RKO (cell line): ENCODE results near the gene PRKAR2B.
"Not testable (repeated sequence)": the region's sequence is repeated elsewhere in the genome, so short reads cannot be mapped to it uniquely, and the experiment has no call there.

Experiments
- DNase-seq: peaks from one replicate; pipeline ENCODE4 v3.0.0-alpha.2; 2016; ENCODE audit warnings: low spot score

PRKAR2B gene

GRCh38 chr7:107027208-107027607 is 17.3 kb upstream of the PRKAR2B start:
- no peak for DNase-seq

- no peak for DNase-seq
These were observed 15.3 kb upstream of the PRKAR2B start for GRCh38 chr7:107029061-107029763.

- DNase-seq: no peak
These were observed 14.7 kb upstream of the PRKAR2B start for GRCh38 chr7:107029764-107030286.

GRCh38 chr7:107032050-107032449 is 12.5 kb upstream of the PRKAR2B start:
- no peak for DNase-seq

GRCh38 chr7:107032720-107033438 is 11.6 kb upstream of the PRKAR2B start:
- DNase-seq: no peak

- DNase-seq: no peak
These were observed 10.0 kb upstream of the PRKAR2B start for GRCh38 chr7:107034553-107034952.

GRCh38 chr7:107035446-107035845 is 9.1 kb upstream of the PRKAR2B start:
- peak; percentile 79 for DNase-seq

- DNase-seq: no peak
These were observed 8.0 kb upstream of the PRKAR2B start for GRCh38 chr7:107036535-107036934.

- no peak for DNase-seq
These were observed 6.5 kb upstream of the PRKAR2B start for GRCh38 chr7:107037717-107038603.

- no peak for DNase-seq
These were observed 5.2 kb upstream of the PRKAR2B start for GRCh38 chr7:107039199-107039900.

GRCh38 chr7:107041097-107041496 is 3.4 kb upstream of the PRKAR2B start:
- DNase-seq: no peak

- not testable (repeated sequence) for DNase-seq
These were observed 2.7 kb upstream of the PRKAR2B start for GRCh38 chr7:107041764-107042163.

- DNase-seq: not testable (repeated sequence)
These were observed 2.1 kb upstream of the PRKAR2B start for GRCh38 chr7:107042326-107042910.

- DNase-seq: no peak
These were observed 1.0 kb upstream of the PRKAR2B start for GRCh38 chr7:107043491-107043890.

GRCh38 chr7:107043921-107044346 is 571 bp upstream of the PRKAR2B start:
- no peak for DNase-seq

- DNase-seq: no peak
These were observed 873 bp downstream of the PRKAR2B start for GRCh38 chr7:107045195-107045960.

GRCh38 chr7:107045980-107046379 is 1.5 kb downstream of the PRKAR2B start:
- DNase-seq: no peak

GRCh38 chr7:107046491-107047259 is 2.2 kb downstream of the PRKAR2B start:
- no peak for DNase-seq

- DNase-seq: no peak
These were observed 3.6 kb downstream of the PRKAR2B start for GRCh38 chr7:107047902-107048782.
